Epidermal melanocyte (primary cell): ENCODE measurements around the gene CCDC177.

Source experiments
- DNase-seq: peaks from one replicate; pipeline ENCODE4 v3.0.0; 2011; ENCODE audit warnings: low spot score; ENCODE audit not compliant: insufficient read length

Gene CCDC177

GRCh38 chr14:69530095-69530494 lies 44.6 kb downstream of the CCDC177 start:
- no peak for DNase-seq

GRCh38 chr14:69529563-69529962 lies 45.1 kb downstream of the CCDC177 start:
- no peak for DNase-seq

GRCh38 chr14:69528930-69529329 lies 45.7 kb downstream of the CCDC177 start:
- no peak for DNase-seq

DNA sequence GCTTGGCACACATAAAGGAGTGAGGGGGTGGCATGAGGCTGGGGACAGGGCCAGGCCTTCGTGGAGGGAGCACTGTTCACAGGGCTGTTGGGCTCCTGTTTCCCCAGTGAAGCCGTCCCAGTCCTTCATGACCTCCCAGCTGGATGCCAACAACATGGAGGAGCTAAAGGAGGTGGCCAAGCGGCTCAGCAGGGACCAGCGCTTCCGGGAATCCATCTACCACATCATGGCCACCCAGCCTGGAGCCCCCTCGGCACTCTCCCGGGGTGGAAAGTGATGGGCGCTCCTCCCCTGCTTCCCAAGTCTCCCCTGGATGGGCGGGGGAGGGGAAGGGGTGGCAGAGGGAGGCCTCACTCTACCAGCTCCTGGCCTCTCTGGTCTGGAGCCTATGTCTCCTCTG lies 46.5 kb downstream of the CCDC177 start:
- no peak for DNase-seq

GRCh38 chr14:69527635-69528034 lies 47.0 kb downstream of the CCDC177 start:
- no peak for DNase-seq

GRCh38 chr14:69525896-69526295 lies 48.8 kb downstream of the CCDC177 start:
- no peak for DNase-seq

- no peak for DNase-seq
These were observed 52.6 kb downstream of the CCDC177 start for GRCh38 chr14:69522026-69522425.
